Karpas-422 (cell line): ENCODE measurements around the gene SSBP2. TPM values are rescaled to one million over a fixed set of nuclear protein-coding genes. Genes with fewer than 3 reads are reported as not detected.
A peak's percentile ranks its signal among the peaks of the same experiment; 100 is the strongest.
"Not testable (repeated sequence)": the region's sequence is repeated elsewhere in the genome, so short reads cannot be mapped to it uniquely, and the experiment has no call there.

Experiments used
- DNase-seq: peaks from one replicate; pipeline ENCODE4 v3.0.0-alpha.2; 2015
- H2AFZ ChIP-seq: fragments of 200-600 bp; sonication (generic); 2 replicates; pipeline ENCODE4 v1.6.1; 2014; ENCODE audit warnings: antibody characterized with exemption, low read length, mixed read lengths
- H3K27ac ChIP-seq: fragments of 200-600 bp; sonication (generic); 2 replicates; pipeline ENCODE4 v1.5.1; 2014; ENCODE audit warnings: mild to moderate bottlenecking, low read length, moderate library complexity
- H3K27me3 ChIP-seq: fragments of 200-600 bp; sonication (generic); 2 replicates; pipeline ENCODE4 v1.6.1; 2014; ENCODE audit warnings: low read length, mixed read lengths
- H3K36me3 ChIP-seq: fragments of 200-600 bp; sonication (generic); 2 replicates; pipeline ENCODE4 v1.6.1; 2014; ENCODE audit warnings: low read length, mixed read lengths; ENCODE audit not compliant: insufficient read depth
- H3K4me1 ChIP-seq: fragments of 200-600 bp; sonication (generic); 2 replicates; pipeline ENCODE4 v1.6.1; 2014; ENCODE audit warnings: mild to moderate bottlenecking, low read length, mixed read lengths
- H3K4me2 ChIP-seq: fragments of 200-600 bp; sonication (generic); 2 replicates; pipeline ENCODE4 v1.6.1; 2014; ENCODE audit warnings: low read length, low read depth, mild to moderate bottlenecking; ENCODE audit not compliant: poor library complexity, severe bottlenecking
- H3K4me3 ChIP-seq: fragments of 200-600 bp; sonication (generic); 2 replicates; pipeline ENCODE4 v1.5.1; 2014; ENCODE audit warnings: mild to moderate bottlenecking, antibody characterized with exemption, low read length, mixed read lengths
- H3K79me2 ChIP-seq: fragments of 200-600 bp; sonication (generic); 2 replicates; pipeline ENCODE4 v1.6.1; 2014; ENCODE audit warnings: mild to moderate bottlenecking, low read length, mixed read lengths
- H3K9ac ChIP-seq: fragments of 200-600 bp; sonication (generic); 2 replicates; pipeline ENCODE4 v1.6.0; 2014; ENCODE audit warnings: low read length
- H3K9me2 ChIP-seq: fragments of 200-600 bp; sonication (generic), shearing (Covaris generic); replicated peaks from 2 replicates; pipeline ENCODE4 v1.6.0; 2014; ENCODE audit warnings: mild to moderate bottlenecking, low read length, moderate library complexity; ENCODE audit not compliant: insufficient read depth
- H3K9me3 ChIP-seq: fragments of 300-700, 200-600 bp; sonication (generic); 2 replicates; pipeline ENCODE4 v1.6.1; 2014; ENCODE audit warnings: low read length, mixed read lengths
- H4K20me1 ChIP-seq: fragments of 200-600 bp; sonication (generic); 2 replicates; pipeline ENCODE4 v1.6.1; 2014; ENCODE audit warnings: mild to moderate bottlenecking, antibody characterized with exemption, low read length, low read depth; ENCODE audit not compliant: insufficient read depth
- total RNA-seq: library from RNA; depleted of rRNA; stranded (reverse); fragments of >200 nt; shearing (Covaris generic); gene quantifications from 2 replicates; pipeline ENCODE4 v1.2.3, GENCODE V29; 2014; ENCODE audit warnings: low replicate concordance

Gene SSBP2
- total RNA-seq, 1 experiment from 2014 or later: 148 TPM

GRCh38 chr5:81606150-81606549 is 144.7 kb downstream of the SSBP2 start:
- no peak overlapping the region for H3K4me2 ChIP-seq
- no peak for DNase-seq
- no peaks in the 10 kb centered on the region for H3K9me2 ChIP-seq
- no peak overlapping the region for H3K9ac ChIP-seq
- H3K4me1 ChIP-seq: peaks cover 24% of the 10 kb centered on the region
- peaks cover 28% of the 10 kb centered on the region for H3K36me3 ChIP-seq
- peaks cover 89% of the 10 kb centered on the region for H3K79me2 ChIP-seq
- no peaks in the 10 kb centered on the region for H4K20me1 ChIP-seq
- H3K27me3 ChIP-seq: no peaks in the 10 kb centered on the region
- H2AFZ ChIP-seq: no peak overlapping the region
- no peak overlapping the region for H3K27ac ChIP-seq
- no peak overlapping the region for H3K4me3 ChIP-seq
- no peaks in the 10 kb centered on the region for H3K9me3 ChIP-seq

GRCh38 chr5:81605299-81605698 is 145.6 kb downstream of the SSBP2 start:
- Histone ChIP-seq H2AFZ (no peak overlapping the region), H3K4me2 (no peak overlapping the region), H3K4me1 (peaks cover 24% of the 10 kb centered on the region), H4K20me1 (no peaks in the 10 kb centered on the region), H3K9ac (no peak overlapping the region), H3K79me2 (peaks cover 86% of the 10 kb centered on the region), H3K27ac (no peak overlapping the region), H3K36me3 (peaks cover 26% of the 10 kb centered on the region), H3K9me3 (no peaks in the 10 kb centered on the region), H3K27me3 (no peaks in the 10 kb centered on the region), H3K4me3 (no peak overlapping the region), H3K9me2 (no peaks in the 10 kb centered on the region)
- no peak for DNase-seq

DNA sequence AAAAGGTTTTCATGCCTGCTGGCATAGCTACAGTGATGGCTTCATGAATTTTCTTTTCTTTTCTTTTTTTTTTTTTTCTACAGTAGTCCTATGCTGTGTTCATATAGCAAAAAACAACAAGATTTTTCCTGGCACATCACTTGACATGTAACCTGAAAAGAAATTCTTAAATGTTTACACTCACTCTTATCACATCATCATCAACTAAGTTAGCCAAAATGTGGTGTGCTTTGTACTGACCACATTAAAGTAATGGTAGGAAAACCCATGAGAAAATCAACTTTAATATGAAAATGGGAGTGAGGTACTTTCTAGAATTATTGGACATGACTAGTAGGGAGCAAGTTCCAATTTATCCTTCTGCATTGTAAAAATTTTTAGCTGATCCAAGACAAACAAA is 146.7 kb downstream of the SSBP2 start:
- H3K9me2 ChIP-seq: no peaks in the 10 kb centered on the region
- no peaks in the 10 kb centered on the region for H3K27me3 ChIP-seq
- H2AFZ ChIP-seq: no peak overlapping the region
- H3K4me3 ChIP-seq: no peak overlapping the region
- H3K9me3 ChIP-seq: no peaks in the 10 kb centered on the region
- no peaks in the 10 kb centered on the region for H4K20me1 ChIP-seq
- H3K4me1 ChIP-seq: peaks cover 24% of the 10 kb centered on the region
- no peak for DNase-seq
- H3K4me2 ChIP-seq: no peak overlapping the region
- peaks cover 20% of the 10 kb centered on the region for H3K36me3 ChIP-seq
- no peak overlapping the region for H3K9ac ChIP-seq
- peaks cover 81% of the 10 kb centered on the region for H3K79me2 ChIP-seq
- H3K27ac ChIP-seq: no peak overlapping the region; the same call in 1 of the 2 replicates

GRCh38 chr5:81601919-81602318 is 149.0 kb downstream of the SSBP2 start:
- H3K9me2 ChIP-seq: no peaks in the 10 kb centered on the region
- H3K4me3 ChIP-seq: no peak overlapping the region
- no peak overlapping the region for H2AFZ ChIP-seq
- no peak overlapping the region for H3K4me2 ChIP-seq
- H3K79me2 ChIP-seq: peaks cover 75% of the 10 kb centered on the region
- DNase-seq: no peak
- no peak overlapping the region for H3K9ac ChIP-seq
- H3K4me1 ChIP-seq: peaks cover 24% of the 10 kb centered on the region
- H3K27me3 ChIP-seq: no peaks in the 10 kb centered on the region
- no peak overlapping the region for H3K27ac ChIP-seq
- H4K20me1 ChIP-seq: no peaks in the 10 kb centered on the region
- H3K36me3 ChIP-seq: peaks cover 28% of the 10 kb centered on the region
- peaks cover 5% of the 10 kb centered on the region; the same call in 1 of the 2 replicates for H3K9me3 ChIP-seq

GRCh38 chr5:81592085-81592484 is 158.8 kb downstream of the SSBP2 start:
- Histone ChIP-seq H3K4me1 (peaks cover 27% of the 10 kb centered on the region), H3K79me2 (peaks cover 50% of the 10 kb centered on the region)
- H3K27ac ChIP-seq, DNase-seq, H3K9me3 ChIP-seq, H3K36me3 ChIP-seq, H3K4me2 ChIP-seq, H3K9me2 ChIP-seq, H3K27me3 ChIP-seq, H3K4me3 ChIP-seq, H2AFZ ChIP-seq, H4K20me1 ChIP-seq, H3K9ac ChIP-seq: not testable (repeated sequence)

- Histone ChIP-seq H3K79me2 (peaks cover 61% of the 10 kb centered on the region), H3K4me1 (peaks cover 29% of the 10 kb centered on the region), H3K9me2 (no peaks in the 10 kb centered on the region), H3K27ac (peak overlapping the region; percentile 32), H4K20me1 (no peaks in the 10 kb centered on the region), H3K27me3 (no peaks in the 10 kb centered on the region), H3K4me3 (no peak overlapping the region), H3K36me3 (no peaks in the 10 kb centered on the region), H3K9ac (no peak overlapping the region), H2AFZ (no peak overlapping the region), H3K4me2 (peak overlapping the region; percentile 8), H3K9me3 (no peaks in the 10 kb centered on the region)
- DNase-seq: no peak
Observed at GRCh38 chr5:81590498-81591384, 160.2 kb downstream of the SSBP2 start.

- Histone ChIP-seq H4K20me1 (no peaks in the 10 kb centered on the region), H3K4me1 (peaks cover 32% of the 10 kb centered on the region), H3K4me2 (peak overlapping the region; percentile 38)
Observed at GRCh38 chr5:81579262-81579924, 171.5 kb downstream of the SSBP2 start.

GRCh38 chr5:81577091-81577490 is 173.8 kb downstream of the SSBP2 start:
- Histone ChIP-seq H3K9me2 (no peaks in the 10 kb centered on the region), H2AFZ (no peak overlapping the region), H3K79me2 (peaks cover 79% of the 10 kb centered on the region), H4K20me1 (no peaks in the 10 kb centered on the region), H3K4me2 (no peak overlapping the region), H3K36me3 (peaks cover 3% of the 10 kb centered on the region), H3K9ac (no peak overlapping the region), H3K27me3 (no peaks in the 10 kb centered on the region), H3K4me1 (peaks cover 44% of the 10 kb centered on the region), H3K27ac (no peak overlapping the region), H3K9me3 (no peaks in the 10 kb centered on the region), H3K4me3 (no peak overlapping the region)
- no peak for DNase-seq

More at GRCh38 chr5:81579262-81579924, 171.5 kb downstream of the SSBP2 start:
- Histone ChIP-seq H3K9me2 (no peaks in the 10 kb centered on the region), H2AFZ (no peak overlapping the region), H3K36me3 (no peaks in the 10 kb centered on the region; the same call in 1 of the 2 replicates), H3K9ac (no peak overlapping the region), H3K27ac (peak overlapping the region; percentile 28), H3K4me3 (no peak overlapping the region), H3K9me3 (no peaks in the 10 kb centered on the region), H3K79me2 (peaks cover 78% of the 10 kb centered on the region), H3K27me3 (no peaks in the 10 kb centered on the region)
- peak; percentile 70 for DNase-seq
